22Rv1 (cell line): ENCODE measurements around the gene RARS1.

Experiments
- CTCF ChIP-seq: fragments of 450-650 bp; IDR thresholded peaks from 2 replicates; pipeline ENCODE4 v1.5.1; 2017; ENCODE audit warnings: mild to moderate bottlenecking
- ZFX ChIP-seq: fragments of 450-650 bp; IDR thresholded peaks from 2 replicates; pipeline ENCODE4 v1.6.1; 2017; ENCODE audit warnings: antibody characterized with exemption, borderline replicate concordance

GRCh38 chr5:168463081-168463480 is 23.2 kb upstream of the RARS1 start:
- TF ChIP-seq CTCF (no peak), ZFX (no peak)
